DOHH2 (cell line): ENCODE data around the gene ETS2.

Experiments used
- H3F3A ChIP-seq: fragments of 200-600 bp; sonication (generic), shearing (Covaris generic); 2 replicates; pipeline ENCODE4 v1.6.0; 2016; ENCODE audit warnings: antibody characterized with exemption, mild to moderate bottlenecking; ENCODE audit not compliant: control insufficient read depth, insufficient read depth
- H3K27ac ChIP-seq: fragments of 200-600 bp; sonication (generic); 2 replicates; pipeline ENCODE4 v1.5.1; 2014; ENCODE audit warnings: low read depth, mild to moderate bottlenecking, low read length, moderate library complexity
- H3K27me3 ChIP-seq: fragments of 200-600 bp; sonication (generic); 2 replicates; pipeline ENCODE4 v1.6.1; 2014; ENCODE audit warnings: mild to moderate bottlenecking, low read length, mixed read lengths; ENCODE audit not compliant: control insufficient read depth
- H3K36me3 ChIP-seq: fragments of 200-600 bp; sonication (generic); 2 replicates; pipeline ENCODE4 v1.6.1; 2014; ENCODE audit warnings: mild to moderate bottlenecking, low read length, moderate library complexity, mixed read lengths; ENCODE audit not compliant: control insufficient read depth
- H3K4me1 ChIP-seq: fragments of 200-600 bp; sonication (generic); 2 replicates; pipeline ENCODE4 v1.6.1; 2014; ENCODE audit warnings: mild to moderate bottlenecking, low read length, mixed read lengths; ENCODE audit not compliant: control insufficient read depth
- H3K4me2 ChIP-seq: fragments of 200-600 bp; sonication (generic); 2 replicates; pipeline ENCODE4 v1.6.0; 2014; ENCODE audit warnings: mild to moderate bottlenecking, low read length, moderate library complexity
- H3K4me3 ChIP-seq: fragments of 200-600 bp; sonication (generic); 2 replicates; pipeline ENCODE4 v1.5.1; 2014; ENCODE audit warnings: mild to moderate bottlenecking, low read length, mixed read lengths
- H3K79me2 ChIP-seq: fragments of 200-600 bp; sonication (generic); 2 replicates; pipeline ENCODE4 v1.6.1; 2014; ENCODE audit warnings: mild to moderate bottlenecking, low read length, mixed read lengths; ENCODE audit not compliant: control insufficient read depth
- H3K9me2 ChIP-seq: fragments of 200-600 bp; sonication (generic); replicated peaks from 2 replicates; pipeline ENCODE4 v1.6.1; 2014; ENCODE audit warnings: mild to moderate bottlenecking, low read length, mixed read lengths; ENCODE audit not compliant: control insufficient read depth
- H3K9me3 ChIP-seq: fragments of 200-600 bp; sonication (generic); 2 replicates; pipeline ENCODE4 v1.6.1; 2014; ENCODE audit warnings: antibody characterized with exemption, low read length, mixed read lengths; ENCODE audit not compliant: control insufficient read depth, insufficient read depth
- H4K20me1 ChIP-seq: fragments of 200-600 bp; sonication (generic); 2 replicates; pipeline ENCODE4 v1.6.0; 2014; ENCODE audit warnings: low read depth, mild to moderate bottlenecking, antibody characterized with exemption, low read length, moderate library complexity; ENCODE audit not compliant: control insufficient read depth, insufficient read depth
- CTCF ChIP-seq: fragments of 200-600 bp; sonication (generic); IDR thresholded peaks from one replicate; pipeline ENCODE4 v1.5.1; 2014; ENCODE audit warnings: antibody characterized with exemption, mild to moderate bottlenecking, low read depth, low read length; ENCODE audit not compliant: poor library complexity, severe bottlenecking
- EZH2phosphoT487 ChIP-seq: fragments of 200-600 bp; sonication (generic); IDR thresholded peaks from 2 replicates; pipeline ENCODE4 v1.6.1; 2017; ENCODE audit warnings: borderline replicate concordance, mild to moderate bottlenecking, antibody characterized with exemption, low read length, moderate library complexity, mixed read lengths

The ETS2 gene

GRCh38 chr21:38774586-38775285, 31.0 kb upstream of the ETS2 start:
- H3K27ac ChIP-seq: no peak overlapping the region
- H4K20me1 ChIP-seq: no peaks in the 10 kb centered on the region
- no peaks in the 10 kb centered on the region for H3K79me2 ChIP-seq
- peaks cover 42% of the 10 kb centered on the region for H3K4me1 ChIP-seq
- H3K9me3 ChIP-seq: peaks cover 9% of the 10 kb centered on the region
- no peaks in the 10 kb centered on the region for H3K9me2 ChIP-seq
- H3K36me3 ChIP-seq: no peaks in the 10 kb centered on the region
- H3K4me3 ChIP-seq: no peak overlapping the region
- TF ChIP-seq EZH2phosphoT487 (no peak), CTCF (no peak)
- H3K27me3 ChIP-seq: no peaks in the 10 kb centered on the region
- no peak overlapping the region for H3K4me2 ChIP-seq
- H3F3A ChIP-seq: no peaks in the 10 kb centered on the region

- Histone ChIP-seq H3K9me3 (peaks cover 9% of the 10 kb centered on the region), H3K27me3 (no peaks in the 10 kb centered on the region), H3F3A (no peaks in the 10 kb centered on the region), H3K36me3 (no peaks in the 10 kb centered on the region), H3K4me1 (peaks cover 42% of the 10 kb centered on the region), H3K79me2 (no peaks in the 10 kb centered on the region), H3K9me2 (no peaks in the 10 kb centered on the region), H3K4me2 (no peak overlapping the region), H3K27ac (no peak overlapping the region), H4K20me1 (no peaks in the 10 kb centered on the region), H3K4me3 (no peak overlapping the region)
- TF ChIP-seq EZH2phosphoT487 (no peak), CTCF (no peak)
Measured at GRCh38 chr21:38775733-38776132, 30.0 kb upstream of the ETS2 start.

DNA sequence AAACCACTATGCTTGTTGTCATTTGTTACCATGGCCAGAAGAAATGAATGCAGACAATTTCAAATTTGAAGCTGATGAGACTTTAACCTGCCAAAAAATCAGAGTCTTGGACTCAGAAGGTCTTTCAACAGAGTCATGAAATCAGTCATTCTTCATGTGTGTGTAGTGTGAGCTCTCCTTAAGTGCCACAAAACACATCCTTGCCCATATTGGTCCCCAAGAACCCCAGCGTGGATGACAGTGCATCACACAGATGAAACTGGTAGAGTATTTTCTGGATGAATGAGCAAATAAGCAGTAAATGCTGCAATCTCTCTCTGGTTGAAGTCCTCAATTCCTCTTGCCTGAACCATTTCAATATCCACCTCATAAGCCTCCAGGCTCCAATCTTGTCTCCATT, 28.7 kb upstream of the ETS2 start:
- no peaks in the 10 kb centered on the region for H3K36me3 ChIP-seq
- no peaks in the 10 kb centered on the region for H3K79me2 ChIP-seq
- H3K9me2 ChIP-seq: no peaks in the 10 kb centered on the region
- H3K27ac ChIP-seq: peak overlapping the region; percentile 26; the same call in 1 of the 2 replicates
- TF ChIP-seq CTCF: no peak
- no peak for TF ChIP-seq EZH2phosphoT487
- no peaks in the 10 kb centered on the region for H3F3A ChIP-seq
- H3K27me3 ChIP-seq: no peaks in the 10 kb centered on the region
- peaks cover 46% of the 10 kb centered on the region for H3K4me1 ChIP-seq
- peaks cover 15% of the 10 kb centered on the region for H3K9me3 ChIP-seq
- no peaks in the 10 kb centered on the region for H4K20me1 ChIP-seq
- H3K4me3 ChIP-seq: peak overlapping the region; percentile 37
- peak overlapping the region; percentile 59 for H3K4me2 ChIP-seq
